Fibroblast of skin of abdomen (primary cell): Measurements from ENCODE around the gene ABCC12.

Experiments
- DNase-seq: peaks from one replicate; pipeline ENCODE4 v3.0.0-alpha.2; 2013

The ABCC12 gene

DNA sequence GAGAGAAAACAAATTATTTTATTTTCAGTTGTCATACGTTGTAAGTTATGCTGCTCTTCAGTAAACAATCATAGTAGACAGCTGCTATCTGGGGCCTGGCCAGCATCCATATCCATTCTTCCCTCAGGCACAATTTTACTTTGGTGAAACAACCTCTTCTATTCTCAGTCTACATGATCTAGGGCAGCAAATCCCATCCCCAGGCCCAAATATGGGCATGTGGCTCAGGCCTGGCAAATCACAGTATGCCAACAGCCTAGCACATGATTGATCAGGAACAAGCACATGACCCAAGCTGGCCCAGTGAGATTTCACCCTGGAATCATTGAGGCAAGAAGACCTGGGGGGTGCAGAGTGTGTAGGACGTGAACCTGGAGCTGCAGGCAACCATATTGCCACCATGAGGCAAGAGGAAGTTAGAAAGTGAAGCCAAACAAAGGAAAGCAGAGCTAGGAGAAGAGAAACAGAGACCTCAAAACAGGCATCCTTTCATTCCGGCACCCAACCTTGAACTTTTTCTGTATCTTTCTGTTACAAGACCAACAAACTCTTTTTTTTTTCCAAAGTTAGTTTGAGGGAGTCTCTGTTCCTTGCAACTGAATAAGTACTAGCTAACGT, 10.3 kb upstream of the ABCC12 start:
- DNase-seq = peak; percentile 15

DNA sequence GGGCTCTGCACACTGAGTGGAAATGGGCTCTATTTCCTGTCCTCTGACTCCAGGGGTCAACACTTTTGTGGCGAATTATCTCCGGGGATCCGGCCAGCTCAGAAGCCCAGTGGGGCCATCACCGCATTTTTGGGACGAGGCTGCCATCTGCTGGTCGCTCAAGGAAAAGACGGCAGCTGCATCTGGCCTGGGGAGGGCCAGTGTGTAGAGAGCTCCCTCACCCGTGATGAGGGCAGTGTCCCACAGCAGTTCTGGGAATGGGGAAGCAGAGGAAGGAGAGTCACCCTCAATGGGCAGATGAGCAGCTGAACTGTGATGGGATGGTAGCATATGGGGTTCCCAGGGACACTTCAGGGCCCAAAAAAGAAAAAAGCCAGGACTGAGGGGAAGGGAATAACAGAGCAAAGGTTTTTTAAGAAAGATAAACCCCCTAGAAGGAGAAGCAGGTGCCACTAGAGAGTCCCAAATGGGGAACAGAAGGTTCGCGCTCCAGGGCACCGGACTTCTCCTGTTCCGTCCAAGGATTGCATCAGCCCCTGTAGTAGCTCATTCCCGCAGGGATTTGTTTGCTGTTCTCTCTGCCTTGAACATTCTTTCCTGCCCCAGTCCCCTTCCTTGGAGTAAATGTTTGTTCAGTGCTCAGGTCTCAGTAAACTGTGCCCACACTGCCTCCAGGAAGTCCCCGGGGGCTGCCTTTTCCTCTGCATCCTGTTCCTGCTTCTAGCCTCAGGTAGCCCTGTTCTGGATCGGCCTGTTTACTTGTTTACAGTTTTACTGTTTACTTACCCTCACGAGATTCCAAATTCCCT, 9.3 kb upstream of the ABCC12 start:
- DNase-seq = peak; percentile 73

DNA sequence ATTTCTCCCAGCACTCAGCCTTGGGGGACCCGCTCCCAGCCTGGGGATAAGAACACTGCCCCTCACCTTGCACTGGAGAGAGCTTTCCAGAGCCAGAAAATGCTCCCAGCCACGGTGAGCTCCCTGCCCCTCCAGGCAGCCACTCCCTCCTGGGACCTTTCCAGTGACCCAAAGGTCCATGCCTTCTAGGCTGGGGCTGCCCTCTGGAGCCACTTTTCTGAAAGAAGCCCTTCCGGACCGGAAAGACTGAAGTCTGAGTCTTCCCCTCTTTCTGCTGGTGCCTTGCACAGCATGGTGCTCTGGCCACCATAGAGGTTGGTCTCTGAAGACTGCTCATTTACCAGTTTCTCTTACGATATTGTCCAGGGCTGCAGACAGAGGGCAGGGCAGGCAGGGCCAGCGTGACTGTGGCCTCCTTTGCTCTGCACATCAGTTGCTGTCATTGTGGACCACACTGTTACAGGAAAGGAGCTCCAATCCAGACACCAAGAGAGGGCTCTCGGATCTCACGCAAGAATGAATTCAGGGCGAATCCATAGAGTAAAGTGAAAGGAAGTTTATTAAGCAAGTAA, 7.1 kb upstream of the ABCC12 start:
- DNase-seq = no peak

DNA sequence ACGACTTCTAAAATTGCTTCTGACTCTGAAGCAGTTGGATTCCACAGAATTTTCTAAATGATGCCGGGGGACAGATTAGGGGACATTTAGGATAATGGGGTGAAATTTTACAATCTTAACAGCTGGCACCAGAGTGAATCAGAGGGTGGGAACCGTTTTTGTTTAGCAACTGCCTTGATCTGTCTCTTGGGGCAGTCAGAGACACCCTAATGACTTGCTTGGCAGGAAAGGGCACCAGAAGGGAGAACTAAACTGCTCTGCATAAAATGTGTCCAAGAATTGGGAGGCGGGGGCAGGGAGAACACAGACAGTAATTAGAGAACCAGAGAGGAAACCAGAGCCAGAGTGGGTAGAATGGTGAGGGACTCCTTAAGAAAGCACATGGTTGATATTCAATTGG, 6.1 kb upstream of the ABCC12 start:
- DNase-seq = no peak

DNA sequence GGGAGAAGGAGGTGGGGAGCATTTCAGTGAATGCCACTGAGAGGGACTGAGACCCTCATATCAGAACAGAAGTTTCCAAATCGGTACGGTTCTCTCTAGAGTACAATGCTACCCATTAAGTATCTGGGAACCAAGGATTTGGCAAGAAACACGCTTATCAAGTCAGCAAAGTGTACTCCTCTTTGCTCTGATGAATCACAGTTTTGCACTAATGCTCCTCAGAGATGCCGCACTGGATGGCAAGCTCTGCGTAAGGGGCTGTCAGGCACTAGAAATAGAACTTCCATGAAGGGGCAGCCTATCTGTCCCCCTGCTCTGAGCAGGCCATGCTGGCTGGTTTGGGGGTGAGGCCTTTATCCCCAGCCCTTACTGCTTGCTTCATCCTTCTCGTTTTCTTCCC, 4.8 kb upstream of the ABCC12 start:
- DNase-seq = no peak

DNA sequence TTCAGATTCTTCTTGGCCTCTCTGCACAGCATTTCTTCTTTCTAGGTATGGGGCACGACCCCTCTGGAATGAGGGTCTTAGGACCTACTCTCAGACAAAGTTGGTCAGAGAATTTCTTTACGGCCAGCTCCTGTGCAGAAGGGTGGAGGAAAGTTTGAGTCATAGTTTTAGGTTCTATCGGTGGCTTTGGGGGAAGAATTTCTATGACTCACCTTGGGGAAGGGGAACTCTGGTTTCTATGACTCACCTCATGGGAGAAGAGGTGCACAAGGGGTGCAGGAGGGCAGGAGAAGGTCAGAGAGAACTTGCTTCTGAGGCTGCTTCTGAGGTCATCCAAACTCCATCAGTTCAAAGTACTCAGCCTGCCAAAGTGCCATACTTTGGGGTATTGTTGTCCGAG, 2.5 kb upstream of the ABCC12 start:
- peak; percentile 80 for DNase-seq

DNA sequence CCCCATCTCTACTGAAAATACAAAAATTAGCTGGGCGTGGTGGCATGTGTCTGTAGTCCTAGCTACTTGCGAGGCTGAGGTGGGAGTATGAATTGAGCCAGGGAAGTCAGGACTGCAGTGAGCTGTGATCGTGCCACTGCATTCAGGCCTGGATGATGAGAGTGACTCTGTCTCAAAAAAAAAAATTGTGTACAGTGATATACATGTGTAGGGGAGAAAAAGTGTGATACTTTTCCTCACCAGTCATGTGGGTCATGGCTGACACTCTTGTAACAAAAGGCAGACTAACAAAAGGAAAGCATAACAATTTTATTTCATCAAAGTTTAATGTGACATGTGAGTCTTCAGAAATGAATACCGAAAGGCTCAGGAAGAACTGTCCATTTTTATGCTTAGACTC, 2.0 kb upstream of the ABCC12 start:
- no peak for DNase-seq

DNA sequence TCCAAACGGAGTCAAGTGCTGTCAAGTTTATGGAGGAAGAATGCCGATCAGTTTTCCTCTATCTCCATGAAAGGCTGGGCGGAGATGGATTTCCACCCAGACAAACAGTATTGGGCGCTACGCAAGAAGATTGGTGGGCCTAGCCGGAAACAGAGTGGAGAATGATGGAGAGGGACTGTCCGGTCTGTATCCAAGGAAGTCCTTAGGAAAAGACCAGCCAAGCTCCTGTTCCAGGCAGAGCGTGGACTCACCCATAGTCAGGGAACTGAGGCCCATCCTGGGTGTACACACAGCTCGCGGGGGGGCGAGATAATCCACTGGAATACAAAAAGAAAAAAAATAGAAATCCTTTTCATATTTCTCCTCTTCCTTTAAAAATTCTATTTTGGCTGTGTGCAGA, 1.5 kb upstream of the ABCC12 start:
- DNase-seq = no peak

DNA sequence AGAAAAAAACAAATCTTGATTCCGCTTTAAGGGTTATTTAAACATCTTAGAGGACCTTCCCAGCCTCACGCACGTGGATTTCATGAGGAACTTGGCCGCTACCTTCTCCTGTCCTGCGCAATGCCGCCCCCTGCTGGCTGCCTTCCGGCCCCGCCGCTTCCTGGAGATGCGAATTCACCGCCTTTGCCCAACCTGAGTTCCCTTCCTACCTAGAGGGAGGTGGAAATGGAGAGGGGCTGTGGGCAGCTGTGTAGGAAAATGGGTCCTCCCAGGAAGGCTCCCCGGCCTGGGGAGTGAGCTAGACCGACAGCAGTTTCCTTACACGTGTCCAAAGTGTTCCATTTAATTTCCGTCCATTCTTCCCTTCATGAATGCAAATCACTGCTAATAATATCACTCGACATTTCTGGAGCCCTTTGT, 1.0 kb upstream of the ABCC12 start:
- DNase-seq = peak; percentile 79

DNA sequence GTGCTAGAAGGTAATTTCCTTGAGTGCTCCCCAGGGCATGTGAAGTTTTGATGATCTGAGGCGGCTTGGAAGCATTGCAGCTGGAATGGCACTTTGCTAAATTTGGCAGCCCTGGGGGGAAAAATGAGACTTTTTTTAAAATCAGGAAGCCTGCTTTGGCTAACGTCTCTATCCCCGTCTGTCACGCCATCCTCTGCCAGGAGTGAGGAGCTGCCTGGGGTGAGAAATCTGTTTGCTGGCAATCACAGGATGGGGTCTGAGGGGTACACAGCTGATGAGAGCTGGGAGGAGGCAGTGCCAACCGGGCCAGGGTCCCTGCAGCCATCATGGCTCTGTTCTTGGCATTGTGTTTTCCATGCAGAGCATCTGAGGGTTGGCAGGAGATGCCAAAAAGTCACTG, 2.0 kb downstream of the ABCC12 start:
- DNase-seq = no peak

DNA sequence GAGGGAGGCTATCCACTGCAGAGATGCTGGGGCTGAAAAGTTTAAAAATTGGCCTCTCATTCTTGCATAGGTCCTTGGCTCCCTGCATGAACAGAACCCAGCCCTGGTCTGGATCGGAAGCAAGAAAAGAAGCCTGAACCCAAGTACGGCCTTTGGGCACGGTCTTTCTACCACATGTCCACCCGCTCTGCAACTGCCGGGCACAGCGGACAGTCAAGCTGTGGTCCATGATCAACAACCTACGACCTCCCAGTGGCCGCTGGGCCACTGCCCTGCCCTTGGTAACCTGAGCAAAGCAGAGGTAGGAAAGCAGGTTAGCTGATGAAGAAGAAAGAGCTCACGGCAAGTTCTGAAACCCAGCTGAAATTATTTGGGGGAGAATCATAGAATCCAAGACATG, 3.6 kb downstream of the ABCC12 start:
- no peak for DNase-seq

DNA sequence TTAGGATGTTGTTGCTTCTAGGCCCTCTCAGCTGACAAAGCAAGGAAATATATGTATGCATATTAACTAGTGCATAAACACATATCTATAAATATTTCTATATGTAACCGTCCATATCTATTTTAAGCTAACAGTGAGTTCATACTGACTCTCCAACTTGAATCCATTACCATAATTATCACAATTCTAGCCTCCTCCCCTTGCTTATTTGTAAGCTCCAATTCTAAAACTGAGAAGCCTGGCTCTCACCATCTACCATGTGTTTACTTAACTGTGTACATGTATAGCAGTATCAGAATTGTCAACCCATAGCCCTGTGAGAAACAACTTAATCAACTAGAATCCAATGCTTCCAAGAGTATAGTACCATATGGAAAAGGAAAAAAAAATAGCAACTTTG, 5.1 kb downstream of the ABCC12 start:
- no peak for DNase-seq

DNA sequence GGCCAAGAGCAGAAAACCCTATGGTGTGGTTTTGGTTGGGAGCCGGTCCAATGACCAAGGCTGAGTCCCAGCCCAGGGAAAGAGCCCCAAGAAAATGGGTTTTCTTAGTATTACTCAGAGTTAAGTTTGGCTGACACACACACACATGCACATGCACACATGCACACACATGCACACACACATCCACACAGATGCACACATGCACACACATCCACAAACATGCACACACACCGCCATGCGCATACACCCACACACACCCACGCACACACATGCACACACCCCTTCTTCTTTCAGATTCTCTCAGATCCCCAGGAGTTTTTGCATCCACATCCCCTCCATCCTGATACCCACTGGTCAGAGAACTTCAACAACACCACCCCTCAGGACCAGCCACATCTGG, 9.1 kb downstream of the ABCC12 start:
- DNase-seq = no peak

DNA sequence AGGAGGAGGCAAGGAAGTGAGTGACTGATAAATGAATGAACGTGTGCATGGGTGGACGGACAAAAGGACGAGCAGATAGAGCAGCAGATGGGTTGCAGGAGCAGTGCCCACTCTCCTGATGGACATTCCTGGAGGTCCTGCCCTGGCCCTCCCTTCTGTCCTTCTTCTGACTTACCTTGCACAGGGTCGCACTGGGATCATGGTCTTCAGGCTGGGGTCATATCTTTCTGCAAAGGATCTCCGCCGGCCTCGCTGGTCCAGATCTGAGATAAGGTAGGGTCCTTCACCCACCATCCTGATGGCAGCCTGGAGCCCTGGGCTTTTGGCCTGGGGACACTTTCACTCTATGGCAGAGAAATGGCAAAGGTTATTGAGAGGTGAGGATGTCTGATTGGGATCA, 9.7 kb downstream of the ABCC12 start:
- DNase-seq = no peak

DNA sequence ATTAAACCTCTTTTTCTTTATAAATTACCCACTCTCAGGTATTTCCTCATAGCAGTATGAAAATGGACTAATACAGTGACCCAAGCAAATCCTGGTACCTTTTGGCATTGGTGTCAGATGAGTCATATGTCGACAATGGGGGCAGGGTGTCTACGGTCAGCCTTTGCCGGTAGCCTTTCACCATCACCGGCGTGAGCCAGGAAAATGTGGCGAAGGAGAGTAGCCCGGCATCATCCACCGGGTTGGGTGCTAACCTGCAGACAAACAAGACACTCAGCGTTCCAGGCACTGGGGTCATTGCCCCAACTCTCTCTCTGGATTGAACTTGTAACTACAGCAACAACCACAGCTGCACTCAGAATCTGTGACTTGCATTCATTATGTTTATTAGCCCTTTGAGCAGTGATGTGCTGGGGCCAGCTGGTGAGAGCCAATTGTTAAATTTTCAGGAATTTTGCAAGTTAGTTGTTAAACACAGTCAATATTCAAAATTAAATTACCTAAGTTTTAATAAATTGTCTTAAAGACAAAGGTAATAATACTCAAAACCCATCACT, 11.9 kb downstream of the ABCC12 start:
- no peak for DNase-seq

DNA sequence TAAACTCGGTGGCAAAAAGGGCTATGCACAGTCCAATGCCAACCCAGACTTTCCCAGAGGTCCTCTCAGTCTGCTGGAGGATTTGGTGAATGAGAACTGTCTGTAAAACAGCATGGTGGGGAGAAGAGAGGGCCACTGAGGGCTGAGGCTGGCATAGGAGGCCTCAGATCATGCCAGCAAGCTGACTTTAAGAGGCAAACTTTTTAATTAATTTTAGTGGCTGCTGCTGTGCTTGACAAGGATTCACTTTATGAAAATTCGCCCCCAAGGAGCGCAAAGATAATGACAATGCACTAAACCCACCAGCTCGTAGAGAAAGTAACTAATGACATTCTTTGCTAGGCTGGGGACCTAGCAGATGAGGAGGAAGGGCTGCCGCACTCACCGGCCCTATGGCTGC, 15.0 kb downstream of the ABCC12 start:
- DNase-seq = no peak

DNA sequence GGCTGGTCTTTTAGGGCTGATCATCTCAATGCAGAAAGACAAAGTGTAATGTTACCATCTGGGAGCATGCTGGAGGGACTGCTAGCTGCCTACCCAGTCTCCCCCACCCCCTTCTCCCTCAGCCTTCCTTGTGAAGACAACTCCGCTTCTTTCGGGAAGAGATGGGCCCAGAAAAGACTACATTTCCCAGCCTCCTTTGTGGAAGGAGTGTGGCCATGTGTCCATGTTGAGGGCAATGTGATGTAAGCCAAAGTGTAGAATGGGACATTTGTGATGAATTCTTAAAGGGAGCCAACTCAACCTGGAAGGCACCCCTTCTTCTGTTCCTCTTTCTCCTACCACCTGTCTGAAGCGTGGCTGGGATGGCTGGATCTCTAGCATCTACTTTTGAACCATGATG, 16.3 kb downstream of the ABCC12 start:
- no peak for DNase-seq

DNA sequence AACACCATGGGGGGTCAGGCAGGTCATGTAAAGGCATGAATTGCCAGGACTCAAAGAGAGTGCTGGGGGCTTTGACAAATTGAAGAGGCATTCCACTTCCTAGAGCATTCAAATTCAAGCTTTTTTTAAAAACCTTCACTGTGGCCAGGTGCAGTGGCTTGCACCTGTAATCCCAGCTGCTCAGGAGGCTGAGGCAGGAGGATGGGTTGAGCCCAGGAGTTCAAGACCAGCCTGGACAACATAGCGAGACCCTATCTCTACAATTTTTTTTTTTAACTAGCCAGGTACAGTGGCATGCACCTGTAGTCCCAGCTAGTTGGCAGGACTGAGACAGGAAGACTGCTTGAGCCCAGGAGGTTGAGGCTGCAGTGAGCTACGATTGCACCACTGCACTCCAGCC, 17.2 kb downstream of the ABCC12 start:
- DNase-seq = no peak

DNA sequence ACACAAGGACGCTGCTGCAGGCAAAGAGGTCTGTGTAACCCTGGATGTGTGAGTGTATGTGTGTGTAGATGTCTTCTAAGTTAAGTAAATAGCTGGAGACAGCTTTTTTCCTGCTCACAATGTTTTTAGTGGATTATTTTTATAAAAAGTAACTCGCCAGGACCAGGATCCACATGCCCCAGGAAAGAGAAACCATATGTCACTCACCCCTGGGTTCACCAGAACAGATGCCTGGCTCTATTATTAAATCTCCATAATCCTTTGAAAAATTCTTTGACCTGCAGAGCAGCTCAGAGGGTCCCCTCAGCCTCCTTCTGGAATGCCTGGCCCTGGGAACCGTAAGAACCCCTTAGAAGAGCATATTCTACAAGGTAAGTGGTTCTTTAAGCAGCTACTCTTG, 18.0 kb downstream of the ABCC12 start:
- no peak for DNase-seq

DNA sequence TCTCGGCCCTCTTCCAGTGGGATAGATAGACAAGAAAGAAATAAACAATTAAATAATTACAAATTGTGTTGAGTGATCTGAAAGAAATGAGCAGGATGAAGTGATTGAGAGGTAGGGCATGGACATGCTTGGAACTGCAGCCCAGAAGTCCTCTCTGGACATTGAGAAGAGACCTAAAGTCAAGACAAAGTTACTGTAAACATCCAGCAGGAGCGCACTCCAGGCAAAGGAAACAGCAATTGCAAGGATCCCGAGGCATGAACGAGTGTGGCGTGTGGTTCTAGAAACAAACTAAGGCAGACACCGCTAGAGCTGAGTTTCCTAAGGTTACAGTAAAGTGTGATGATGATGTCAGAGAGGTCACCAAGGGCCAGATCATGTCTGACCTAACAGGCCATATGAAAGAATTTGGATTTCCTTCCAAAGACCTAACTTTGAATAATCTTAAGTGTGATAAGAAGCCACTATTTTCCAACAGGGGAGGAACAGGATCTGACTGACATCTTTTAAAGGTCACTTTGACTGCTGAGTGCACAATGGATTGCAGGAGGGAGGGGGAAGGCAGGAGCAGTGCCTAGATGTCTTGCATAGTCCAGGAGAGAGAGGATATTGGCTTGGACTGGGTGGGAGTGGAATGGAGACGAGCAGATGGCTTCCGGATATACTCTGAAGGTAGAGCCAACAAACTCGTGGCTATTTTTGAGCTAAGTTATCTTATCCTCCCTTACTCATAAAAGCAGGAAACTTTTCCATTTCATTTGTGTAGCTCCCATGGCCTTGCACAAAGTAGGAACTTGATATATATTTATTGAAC, 19.0 kb downstream of the ABCC12 start:
- no peak for DNase-seq

DNA sequence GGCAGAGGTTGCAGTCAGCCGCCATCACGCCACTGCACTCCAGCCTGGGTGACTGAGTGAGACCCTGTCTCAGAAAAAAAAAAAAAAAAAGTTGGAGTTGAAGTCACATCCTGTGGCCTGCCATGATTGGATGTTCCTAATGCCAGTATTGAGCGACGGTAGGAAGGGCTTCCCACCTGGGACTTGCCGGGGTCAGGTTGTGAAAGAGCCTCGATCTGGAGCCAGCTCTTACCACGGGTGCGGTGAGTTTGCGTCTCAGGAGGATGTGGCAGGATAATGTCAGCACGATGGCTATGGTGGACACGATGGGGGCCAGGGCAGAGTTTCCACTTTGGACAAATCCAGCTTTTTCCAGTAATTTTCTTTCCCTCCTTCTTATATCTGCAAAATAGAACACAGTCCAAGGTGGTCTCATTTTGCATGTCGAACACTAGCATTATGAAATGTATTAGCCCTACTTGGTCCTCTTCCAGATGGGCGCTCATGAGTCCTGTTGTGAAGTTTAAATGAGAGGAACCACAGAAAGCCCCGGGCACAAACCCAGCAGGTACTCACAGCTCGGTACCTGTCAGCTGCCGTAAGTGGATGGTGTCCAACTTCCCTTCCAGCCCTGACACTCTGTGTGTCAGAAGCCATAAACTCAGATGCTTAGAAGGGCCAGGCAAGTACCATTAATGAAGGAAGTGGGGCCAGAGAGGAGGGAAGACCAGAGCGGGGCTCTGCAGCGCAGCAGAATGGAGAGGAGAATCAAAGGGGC, 22.2 kb downstream of the ABCC12 start:
- no peak for DNase-seq

DNA sequence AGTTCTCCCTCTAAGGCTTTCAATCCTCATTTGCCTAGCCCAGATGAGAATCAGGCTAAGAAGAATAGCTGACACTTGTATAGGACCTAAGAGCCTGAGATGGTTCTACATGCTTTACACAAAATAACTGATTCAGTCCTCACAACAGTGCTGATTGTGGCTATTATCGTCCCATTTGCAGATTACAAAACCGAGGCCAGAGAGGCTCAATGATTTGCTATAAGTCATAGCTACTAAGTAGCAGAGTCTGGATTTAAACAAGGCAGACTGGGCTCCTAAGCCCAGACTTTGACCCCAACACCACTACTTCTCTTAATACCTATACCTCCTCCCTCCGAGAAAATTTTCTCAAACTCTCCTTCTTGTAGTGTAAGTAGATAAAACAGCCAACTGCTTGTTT, 23.1 kb downstream of the ABCC12 start:
- no peak for DNase-seq
